ENCODE results near the gene SLC34A2.
A peak's percentile ranks its signal among the peaks of the same experiment; 100 is the strongest.

SLC34A2 gene

GRCh38 chr4:25624616-25625015 is 31.0 kb upstream of the SLC34A2 start:
- no peak for TF ChIP-seq CTCF (conservative IDR thresholded peaks at IDR 0.05; ENCODE audit: low read depth)
- no peak for DNase-seq (ENCODE audit: low spot score)
- H3K27ac ChIP-seq, result no peak overlapping the region
- ChIA-PET POLR2A (ENCODE audit: low non-redundant PET) (no interaction called here), CTCF (no interaction called here)

- H3K27ac ChIP-seq, result no peak overlapping the region
- ChIA-PET CTCF (interaction anchor here (0.6 kb wide), 1 partner anchor 38 kb away, joined by 4 read pairs; no protein-coding TSS in a partner anchor), POLR2A (ENCODE audit: low non-redundant PET) (no interaction called here)
- TF ChIP-seq CTCF (conservative IDR thresholded peaks at IDR 0.05; ENCODE audit: low read depth), result no peak
- DNase-seq (ENCODE audit: low spot score), result no peak
Observed at GRCh38 chr4:25628451-25628850, 27.2 kb upstream of the SLC34A2 start.

GRCh38 chr4:25632135-25632534 is 23.5 kb upstream of the SLC34A2 start:
- POLR2A ChIA-PET (ENCODE audit: low non-redundant PET), result no interaction called here
- H3K27ac ChIP-seq, result no peak overlapping the region
- no peak for DNase-seq (ENCODE audit: low spot score)
- TF ChIP-seq CTCF (conservative IDR thresholded peaks at IDR 0.05; ENCODE audit: low read depth), result no peak
- CTCF ChIA-PET, result interaction anchor here (0.6 to 0.7 kb wide), 2 partner anchors 34 to 342 kb away, joined by 3 to 6 read pairs; no protein-coding TSS in a partner anchor

GRCh38 chr4:25633541-25633940 is 22.1 kb upstream of the SLC34A2 start:
- ChIA-PET CTCF (interaction anchor here (0.6 kb wide), 1 partner anchor 796 kb away, joined by 4 read pairs; no protein-coding TSS in a partner anchor), POLR2A (ENCODE audit: low non-redundant PET) (no interaction called here)
- no peak for TF ChIP-seq CTCF (conservative IDR thresholded peaks at IDR 0.05; ENCODE audit: low read depth)
- H3K27ac ChIP-seq, result no peak overlapping the region
- no peak for DNase-seq (ENCODE audit: low spot score)

- ChIA-PET CTCF (no interaction called here), POLR2A (ENCODE audit: low non-redundant PET) (no interaction called here)
- peak; percentile 66 for DNase-seq (ENCODE audit: low spot score)
- TF ChIP-seq CTCF (conservative IDR thresholded peaks at IDR 0.05; ENCODE audit: low read depth), result no peak
- no peak overlapping the region for H3K27ac ChIP-seq
Observed at GRCh38 chr4:25635501-25635900, 20.1 kb upstream of the SLC34A2 start.

GRCh38 chr4:25637581-25638220 is 17.9 kb upstream of the SLC34A2 start:
- POLR2A ChIA-PET (ENCODE audit: low non-redundant PET), result no interaction called here
- DNase-seq (ENCODE audit: low spot score), result no peak
- H3K27ac ChIP-seq, result no peak overlapping the region
- CTCF ChIA-PET, result no interaction called here
- TF ChIP-seq CTCF (conservative IDR thresholded peaks at IDR 0.05; ENCODE audit: low read depth), result no peak

Data from RWPE1 (cell line).